HepG2 (cell line): Measurements from ENCODE around the gene SH2D5. TPM values are rescaled to one million over a fixed set of nuclear protein-coding genes. Genes with fewer than 3 reads are reported as not detected.
A peak's percentile ranks its signal among the peaks of the same experiment; 100 is the strongest.

ENCODE experiments used
- ARID2 ChIP-seq: sonication (generic); formaldehyde crosslinking; IDR thresholded peaks from 2 replicates; pipeline ENCODE4 v1.8.1; 2022; ENCODE audit warnings: mild to moderate bottlenecking, missing genetic modification reagents, borderline replicate concordance
- FOXO1 ChIP-seq: sonication (generic); formaldehyde crosslinking; IDR thresholded peaks from 2 replicates; pipeline ENCODE4 v1.4.0; 2020; ENCODE audit warnings: missing genetic modification reagents
- NBN ChIP-seq: fragments of 450-650 bp; conservative IDR thresholded peaks from 2 replicates; pipeline ENCODE4 v1.6.1; 2017
- REL ChIP-seq: sonication (generic); formaldehyde crosslinking; conservative IDR thresholded peaks from 2 replicates; pipeline ENCODE4 v1.8.0; 2022; ENCODE audit warnings: mild to moderate bottlenecking, missing genetic modification reagents, moderate library complexity
- SNRNP70 ChIP-seq: fragments of 200-400 bp; formaldehyde crosslinking; IDR thresholded peaks from 2 replicates; pipeline ENCODE4 v1.6.1; 2017; ENCODE audit warnings: mild to moderate bottlenecking, low read depth, low read length, moderate library complexity
- SSRP1 ChIP-seq: IDR thresholded peaks from 2 replicates; pipeline ENCODE4 v1.6.1; 2016; ENCODE audit warnings: control low read depth
- WIZ ChIP-seq: sonication (generic); formaldehyde crosslinking; IDR thresholded peaks from 2 replicates; pipeline ENCODE4 v1.5.1; 2020; ENCODE audit warnings: mild to moderate bottlenecking, missing genetic modification reagents
- ZNF260 ChIP-seq: sonication (generic); formaldehyde crosslinking; IDR thresholded peaks from 2 replicates; pipeline ENCODE4 v1.4.0; 2020; ENCODE audit warnings: missing genetic modification reagents, low read depth, mild to moderate bottlenecking, borderline replicate concordance
- ZNF280D ChIP-seq: sonication (generic); formaldehyde crosslinking; IDR thresholded peaks from 2 replicates; pipeline ENCODE4 v1.5.1; 2020; ENCODE audit warnings: mild to moderate bottlenecking, missing genetic modification reagents
- ZNF451 ChIP-seq: sonication (generic); formaldehyde crosslinking; IDR thresholded peaks from 2 replicates; pipeline ENCODE4 v1.5.0; 2020; ENCODE audit warnings: mild to moderate bottlenecking, missing genetic modification reagents
- ZNF605 ChIP-seq: sonication (generic); formaldehyde crosslinking; IDR thresholded peaks from 2 replicates; pipeline ENCODE4 v1.8.0; 2022; ENCODE audit warnings: mild to moderate bottlenecking, missing genetic modification reagents
- ZNF776 ChIP-seq: sonication (generic); formaldehyde crosslinking; IDR thresholded peaks from 2 replicates; pipeline ENCODE4 v1.4.0; 2020; ENCODE audit warnings: mild to moderate bottlenecking, missing genetic modification reagents
- ZNF777 ChIP-seq: sonication (generic); formaldehyde crosslinking; IDR thresholded peaks from 2 replicates; pipeline ENCODE4 v1.4.0; 2020; ENCODE audit warnings: missing genetic modification reagents
- polyA plus RNA-seq, 8 experiments: library from polyadenylated mRNA; depleted of rRNA in 3 of 8; stranded (reverse) in 7 of 8; unstranded in 1 of 8; fragments of >200 nt; fragmentation: Illumina TruSeq in 4 of 8; extraction: Trizol in 4 of 8; gene quantifications; 2 replicates each; pipeline versions ENCODE4 v1.2.1 to v1.2.3, GENCODE V29; 2011 to 2016; ENCODE audit warnings: low read depth in 4 of 8, missing spikeins in 1 of 8, mixed read lengths in 1 of 8; ENCODE audit not compliant: insufficient read depth in 1 of 8
- total RNA-seq, 5 experiments: library from RNA; depleted of rRNA; stranded (reverse); fragments of >200 nt; fragmentation: Illumina TruSeq; extraction: Trizol; gene quantifications; 2 replicates each; pipeline ENCODE4 v1.2.3, GENCODE V29; 2016; ENCODE audit warnings: low read depth in 1 of 5
- TF ChIP-seq, protein P1 (sequence below): sonication (generic); formaldehyde crosslinking; IDR thresholded peaks from 2 replicates; pipeline ENCODE4 v1.4.0; 2020; ENCODE audit warnings: missing genetic modification reagents
- TF ChIP-seq, protein P2 (sequence below): sonication (generic); formaldehyde crosslinking; IDR thresholded peaks from 2 replicates; pipeline ENCODE4 v1.4.0; 2020; ENCODE audit warnings: missing genetic modification reagents; ENCODE audit errors: not compliant biosample characterization
- TF ChIP-seq, protein P3 (sequence below): sonication (generic); formaldehyde crosslinking; IDR thresholded peaks from 2 replicates; pipeline ENCODE4 v1.4.0; 2020; ENCODE audit warnings: missing genetic modification reagents, borderline replicate concordance

Gene SH2D5
- total and polyA plus RNA-seq, 2 of the 13 experiments (the other 11 are each of a cell fraction or from before 2014, with no cell fraction given): 1.2 to 3.4 TPM

DNA sequence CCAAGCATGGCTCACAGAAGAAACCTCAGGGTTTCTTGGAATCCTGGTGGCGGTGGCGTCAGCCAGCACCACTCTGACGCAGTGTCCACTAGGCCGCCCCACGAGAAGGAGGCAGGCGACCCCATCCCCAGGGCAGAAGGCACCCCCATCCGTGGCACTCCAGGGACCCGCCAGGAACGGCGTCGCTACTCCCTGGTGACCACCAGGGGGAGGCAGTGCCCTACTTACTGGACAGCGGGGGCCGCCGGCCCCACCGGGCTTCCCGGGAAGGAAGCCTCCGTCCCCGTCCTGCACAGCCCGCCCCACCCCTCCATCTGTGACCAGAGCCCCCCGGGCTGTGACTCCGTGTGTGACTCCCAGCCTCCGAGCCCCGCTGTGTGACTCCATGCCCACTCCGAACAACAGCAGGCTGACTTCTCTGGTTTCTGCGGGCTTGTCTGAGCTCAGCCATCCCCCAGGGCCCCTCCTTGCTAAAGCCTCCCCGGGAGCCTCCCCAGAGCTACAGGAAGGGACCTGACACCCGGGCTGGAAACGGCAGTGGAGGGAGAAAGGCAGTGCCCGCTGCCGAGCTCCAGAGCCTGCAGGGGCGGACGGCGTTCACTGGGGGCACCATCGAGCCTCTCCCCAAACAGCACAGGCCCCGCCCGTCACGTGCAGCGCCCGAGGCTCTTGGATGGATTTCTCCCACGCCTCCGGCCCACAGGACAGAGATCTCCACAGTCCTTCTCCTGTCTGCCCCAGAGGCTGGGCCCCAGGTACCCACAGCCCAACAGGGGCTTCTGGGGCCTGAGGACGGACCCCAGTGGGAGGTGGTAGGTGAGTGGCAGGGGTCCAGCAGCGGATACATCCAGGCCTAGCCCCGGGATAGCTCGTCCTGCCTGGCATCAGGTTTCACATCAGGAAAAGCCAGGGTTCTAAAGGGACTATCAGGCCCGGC lies 35.8 kb downstream of the SH2D5 start (continued):
- TF ChIP-seq ZNF260 (CRISPR knock-in tag): no peak
- TF ChIP-seq ZNF451 (CRISPR knock-in tag): 0 out of 2 replicates have a peak, but pooled peaks have one; percentile 49
- TF ChIP-seq WIZ: 0 out of 2 replicates have a peak, but pooled peaks have one; percentile 24
- TF ChIP-seq ZNF777 (CRISPR knock-in tag): peak; percentile 47
- peak; percentile 32; the same call in 1 of the 2 replicates for TF ChIP-seq ZNF605 (CRISPR knock-in tag)
- TF ChIP-seq ZNF776 (CRISPR knock-in tag): no peak
- TF ChIP-seq REL (CRISPR knock-in tag): no peak
- TF ChIP-seq ARID2 (CRISPR knock-in tag): no peak
- TF ChIP-seq, protein P1, sequence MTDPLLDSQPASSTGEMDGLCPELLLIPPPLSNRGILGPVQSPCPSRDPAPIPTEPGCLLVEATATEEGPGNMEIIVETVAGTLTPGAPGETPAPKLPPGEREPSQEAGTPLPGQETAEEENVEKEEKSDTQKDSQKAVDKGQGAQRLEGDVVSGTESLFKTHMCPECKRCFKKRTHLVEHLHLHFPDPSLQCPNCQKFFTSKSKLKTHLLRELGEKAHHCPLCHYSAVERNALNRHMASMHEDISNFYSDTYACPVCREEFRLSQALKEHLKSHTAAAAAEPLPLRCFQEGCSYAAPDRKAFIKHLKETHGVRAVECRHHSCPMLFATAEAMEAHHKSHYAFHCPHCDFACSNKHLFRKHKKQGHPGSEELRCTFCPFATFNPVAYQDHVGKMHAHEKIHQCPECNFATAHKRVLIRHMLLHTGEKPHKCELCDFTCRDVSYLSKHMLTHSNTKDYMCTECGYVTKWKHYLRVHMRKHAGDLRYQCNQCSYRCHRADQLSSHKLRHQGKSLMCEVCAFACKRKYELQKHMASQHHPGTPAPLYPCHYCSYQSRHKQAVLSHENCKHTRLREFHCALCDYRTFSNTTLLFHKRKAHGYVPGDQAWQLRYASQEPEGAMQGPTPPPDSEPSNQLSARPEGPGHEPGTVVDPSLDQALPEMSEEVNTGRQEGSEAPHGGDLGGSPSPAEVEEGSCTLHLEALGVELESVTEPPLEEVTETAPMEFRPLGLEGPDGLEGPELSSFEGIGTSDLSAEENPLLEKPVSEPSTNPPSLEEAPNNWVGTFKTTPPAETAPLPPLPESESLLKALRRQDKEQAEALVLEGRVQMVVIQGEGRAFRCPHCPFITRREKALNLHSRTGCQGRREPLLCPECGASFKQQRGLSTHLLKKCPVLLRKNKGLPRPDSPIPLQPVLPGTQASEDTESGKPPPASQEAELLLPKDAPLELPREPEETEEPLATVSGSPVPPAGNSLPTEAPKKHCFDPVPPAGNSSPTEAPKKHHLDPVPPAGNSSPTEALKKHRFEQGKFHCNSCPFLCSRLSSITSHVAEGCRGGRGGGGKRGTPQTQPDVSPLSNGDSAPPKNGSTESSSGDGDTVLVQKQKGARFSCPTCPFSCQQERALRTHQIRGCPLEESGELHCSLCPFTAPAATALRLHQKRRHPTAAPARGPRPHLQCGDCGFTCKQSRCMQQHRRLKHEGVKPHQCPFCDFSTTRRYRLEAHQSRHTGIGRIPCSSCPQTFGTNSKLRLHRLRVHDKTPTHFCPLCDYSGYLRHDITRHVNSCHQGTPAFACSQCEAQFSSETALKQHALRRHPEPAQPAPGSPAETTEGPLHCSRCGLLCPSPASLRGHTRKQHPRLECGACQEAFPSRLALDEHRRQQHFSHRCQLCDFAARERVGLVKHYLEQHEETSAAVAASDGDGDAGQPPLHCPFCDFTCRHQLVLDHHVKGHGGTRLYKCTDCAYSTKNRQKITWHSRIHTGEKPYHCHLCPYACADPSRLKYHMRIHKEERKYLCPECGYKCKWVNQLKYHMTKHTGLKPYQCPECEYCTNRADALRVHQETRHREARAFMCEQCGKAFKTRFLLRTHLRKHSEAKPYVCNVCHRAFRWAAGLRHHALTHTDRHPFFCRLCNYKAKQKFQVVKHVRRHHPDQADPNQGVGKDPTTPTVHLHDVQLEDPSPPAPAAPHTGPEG (CRISPR knock-in tag): no peak; the same call in 1 of the 2 replicates
- TF ChIP-seq ZNF280D (CRISPR knock-in tag): peak; percentile 57; the same call in 1 of the 2 replicates
- TF ChIP-seq FOXO1 (CRISPR knock-in tag): no peak; the same call in 1 of the 2 replicates
- TF ChIP-seq, protein P2, sequence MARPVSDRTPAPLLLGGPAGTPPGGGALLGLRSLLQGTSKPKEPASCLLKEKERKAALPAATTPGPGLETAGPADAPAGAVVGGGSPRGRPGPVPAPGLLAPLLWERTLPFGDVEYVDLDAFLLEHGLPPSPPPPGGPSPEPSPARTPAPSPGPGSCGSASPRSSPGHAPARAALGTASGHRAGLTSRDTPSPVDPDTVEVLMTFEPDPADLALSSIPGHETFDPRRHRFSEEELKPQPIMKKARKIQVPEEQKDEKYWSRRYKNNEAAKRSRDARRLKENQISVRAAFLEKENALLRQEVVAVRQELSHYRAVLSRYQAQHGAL (CRISPR knock-in tag): no peak
- no peak for TF ChIP-seq SSRP1 (CRISPR knock-in tag)
- TF ChIP-seq, protein P3, sequence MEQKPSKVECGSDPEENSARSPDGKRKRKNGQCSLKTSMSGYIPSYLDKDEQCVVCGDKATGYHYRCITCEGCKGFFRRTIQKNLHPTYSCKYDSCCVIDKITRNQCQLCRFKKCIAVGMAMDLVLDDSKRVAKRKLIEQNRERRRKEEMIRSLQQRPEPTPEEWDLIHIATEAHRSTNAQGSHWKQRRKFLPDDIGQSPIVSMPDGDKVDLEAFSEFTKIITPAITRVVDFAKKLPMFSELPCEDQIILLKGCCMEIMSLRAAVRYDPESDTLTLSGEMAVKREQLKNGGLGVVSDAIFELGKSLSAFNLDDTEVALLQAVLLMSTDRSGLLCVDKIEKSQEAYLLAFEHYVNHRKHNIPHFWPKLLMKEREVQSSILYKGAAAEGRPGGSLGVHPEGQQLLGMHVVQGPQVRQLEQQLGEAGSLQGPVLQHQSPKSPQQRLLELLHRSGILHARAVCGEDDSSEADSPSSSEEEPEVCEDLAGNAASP (CRISPR knock-in tag): peak; percentile 26; the same call in 1 of the 2 replicates
- TF ChIP-seq NBN: no peak
- TF ChIP-seq SNRNP70: no peak
